K562 (cell line): ENCODE measurements around the gene ZNF782. TPM values are rescaled to one million over a fixed set of nuclear protein-coding genes. Genes with fewer than 3 reads are reported as not detected.

Source experiments
- ATF3 ChIP-seq, 2 experiments: fragments of 450-650 bp in 1 of 2; sonication (generic) in 1 of 2; formaldehyde crosslinking in 1 of 2; IDR thresholded peaks in 1 of 2; conservative IDR thresholded peaks in 1 of 2; 2 replicates each; pipeline versions ENCODE4 v1.6.1 to v1.8.1; 2016 to 2023; ENCODE audit warnings: mild to moderate bottlenecking in 2 of 2, moderate library complexity in 2 of 2, inconsistent platforms in 1 of 2, missing genetic modification reagents in 1 of 2
- DPF2 ChIP-seq: fragments of 450-650 bp; IDR thresholded peaks from 2 replicates; pipeline ENCODE4 v1.6.1; 2016
- HNRNPUL1 ChIP-seq: fragments of 200-400 bp; formaldehyde crosslinking; IDR thresholded peaks from 2 replicates; pipeline ENCODE4 v1.6.1; 2017; ENCODE audit warnings: low read length
- JUND ChIP-seq, 2 experiments: IDR thresholded peaks; 2 replicates in 1 of 2; 3 replicates in 1 of 2; pipeline ENCODE4 v1.6.1; 2011; ENCODE audit warnings: borderline replicate concordance in 2 of 2, low read depth in 2 of 2, low read length in 2 of 2, improper control_type of control experiment in 1 of 2, missing biosample characterization in 1 of 2, missing genetic modification characterization in 1 of 2, missing genetic modification reagents in 1 of 2
- KDM1A ChIP-seq, 2 experiments: fragments of 450-650 bp; IDR thresholded peaks; 2 replicates each; pipeline ENCODE4 v1.6.1; 2016; ENCODE audit warnings: mild to moderate bottlenecking in 2 of 2
- MAX ChIP-seq: sonication (generic); formaldehyde crosslinking; IDR thresholded peaks from 2 replicates; pipeline ENCODE4 v1.9.0; 2022; ENCODE audit warnings: mild to moderate bottlenecking, missing genetic modification reagents
- MTA2 ChIP-seq: fragments of 450-650 bp; IDR thresholded peaks from 2 replicates; pipeline ENCODE4 v1.6.1; 2016; ENCODE audit warnings: low read depth
- NBN ChIP-seq: fragments of 450-650 bp; IDR thresholded peaks from 2 replicates; pipeline ENCODE4 v1.6.1; 2016; ENCODE audit warnings: low read depth, mild to moderate bottlenecking
- NCOA2 ChIP-seq, 2 experiments: fragments of 450-650 bp; IDR thresholded peaks; 2 replicates each; pipeline ENCODE4 v1.6.1; 2018; ENCODE audit warnings: mild to moderate bottlenecking in 2 of 2, moderate library complexity in 1 of 2; ENCODE audit not compliant: partially characterized antibody in 2 of 2
- PHF8 ChIP-seq: fragments of 200-600 bp; sonication (generic); IDR thresholded peaks from 2 replicates; pipeline ENCODE4 v1.6.1; 2012; ENCODE audit warnings: mixed run types, mild to moderate bottlenecking, inconsistent platforms, low read length, moderate library complexity, borderline replicate concordance
- PRDM10 ChIP-seq: fragments of 450-650 bp; IDR thresholded peaks from 2 replicates; pipeline ENCODE4 v1.6.1; 2018; ENCODE audit not compliant: partially characterized antibody
- PTRF ChIP-seq: fragments of 450-650 bp; IDR thresholded peaks from 2 replicates; pipeline ENCODE4 v1.6.1; 2016; ENCODE audit warnings: mild to moderate bottlenecking, missing genetic modification characterization, missing compliant biosample characterization
- RBBP5 ChIP-seq: fragments of 200-600 bp; sonication (generic); IDR thresholded peaks from 2 replicates; pipeline ENCODE4 v1.6.1; 2012; ENCODE audit warnings: borderline replicate concordance, mild to moderate bottlenecking, low read length, control low read depth, inconsistent platforms; ENCODE audit not compliant: insufficient read depth, poor library complexity, severe bottlenecking
- SMAD3 ChIP-seq: fragments of 450-650 bp; formaldehyde crosslinking; conservative IDR thresholded peaks from 2 replicates; pipeline ENCODE4 v1.4.0; 2020; ENCODE audit warnings: mild to moderate bottlenecking
- SMAD4 ChIP-seq: fragments of 250-450 bp; sonication (Bioruptor Pico); conservative IDR thresholded peaks from 2 replicates; pipeline ENCODE4 v1.8.0; 2021; ENCODE audit warnings: inconsistent platforms, mild to moderate bottlenecking, moderate library complexity
- THAP7 ChIP-seq: fragments of 250-450 bp; sonication (Bioruptor Pico); IDR thresholded peaks from 2 replicates; pipeline ENCODE4 v1.5.0; 2021
- ZBTB34 ChIP-seq: fragments of 250-450 bp; sonication (Bioruptor Pico); IDR thresholded peaks from 2 replicates; pipeline ENCODE4 v1.8.0; 2021; ENCODE audit warnings: mild to moderate bottlenecking, moderate library complexity
- ZEB2 ChIP-seq: fragments of 450-650 bp; IDR thresholded peaks from 2 replicates; pipeline ENCODE4 v1.6.1; 2016
- ZNF140 ChIP-seq: fragments of 250-450 bp; sonication (Bioruptor Pico); IDR thresholded peaks from 2 replicates; pipeline ENCODE4 v1.8.0; 2021; ENCODE audit warnings: moderate library complexity, mild to moderate bottlenecking, inconsistent platforms
- ZNF75A ChIP-seq: fragments of 450-650 bp; formaldehyde crosslinking; IDR thresholded peaks from 2 replicates; pipeline ENCODE4 v1.4.0; 2020; ENCODE audit warnings: mild to moderate bottlenecking
- ZNF778 ChIP-seq: fragments of 450-650 bp; formaldehyde crosslinking; IDR thresholded peaks from 2 replicates; pipeline ENCODE4 v1.4.0; 2020; ENCODE audit warnings: mild to moderate bottlenecking, moderate library complexity
- polyA plus RNA-seq, 8 experiments: library from polyadenylated mRNA; depleted of rRNA in 4 of 8; stranded (reverse) in 5 of 8; unstranded in 3 of 8; fragments of >200 nt; fragmentation: Nextera tagmentation in 2 of 8; fragmentation: Illumina TruSeq in 1 of 8; extraction: Ambion mirVana in 2 of 8; extraction: Trizol in 1 of 8; gene quantifications; 2 replicates each; pipeline versions ENCODE4 v1.2.1 to v1.2.3, GENCODE V29; 2011 to 2014; ENCODE audit warnings: inconsistent platforms in 1 of 8, missing spikeins in 1 of 8
- total RNA-seq, 7 experiments: library from RNA; depleted of rRNA in 6 of 7; stranded (reverse); fragments of >200 nt in 6 of 7; fragmentation: Illumina TruSeq in 2 of 7; extraction: Trizol in 2 of 7; gene quantifications; 2 replicates each; pipeline versions ENCODE4 v1.2.1 to v1.2.3, GENCODE V29; 2011 to 2021; ENCODE audit warnings: low replicate concordance in 1 of 7

ZNF782 gene
- total and polyA plus RNA-seq, 9 of the 15 experiments (the other 6 are each of a cell fraction or from before 2014, with no cell fraction given), result 0.38 to 8.8 (median 4.5) TPM

- TF ChIP-seq SMAD3 (CRISPR knock-in tag) (0 out of 2 replicates have a peak, but pooled peaks have one; percentile 10), THAP7 (CRISPR knock-in tag) (no peak), ZNF778 (no peak), RBBP5 (peak; percentile 22), NCOA2 (IDR thresholded peaks at IDR 0.05; ENCODE audit: partially characterized antibody in 2 of 2) (peak in 1 of 2 experiments; percentile 91), DPF2 (peak; percentile 89), SMAD4 (CRISPR knock-in tag) (peak; percentile 90), KDM1A (IDR thresholded peaks at IDR 0.05) (peak; percentile 44; a peak in 1 of 4 replicates), MTA2 (peak; percentile 47; the same call in 1 of the 2 replicates), JUND (IDR thresholded peaks at IDR 0.05; ENCODE audit: borderline replicate concordance, low read depth, low read length) (peak; percentile 87), JUND (tag; IDR thresholded peaks at IDR 0.05; ENCODE audit: borderline replicate concordance, low read depth, low read length) (peak; percentile 64; the same call in 1 of the 3 replicates), ATF3 (IDR thresholded peaks at IDR 0.05) (peak; percentile 65), ATF3 (CRISPR knock-in tag; conservative IDR thresholded peaks at IDR 0.05) (no peak; the same call in 1 of the 2 replicates), ZBTB34 (CRISPR knock-in tag) (no peak), PHF8 (no peak), ZEB2 (0 out of 2 replicates have a peak, but pooled peaks have one; percentile 38), MAX (CRISPR knock-in tag) (no peak), NBN (peak; percentile 24; the same call in 1 of the 2 replicates), HNRNPUL1 (no peak), PTRF (tag) (no peak), ZNF75A (CRISPR knock-in tag) (no peak), ZNF140 (CRISPR knock-in tag) (no peak), PRDM10 (no peak)
Observed at GRCh38 chr9:96858018-96858573, 3.8 kb upstream of the ZNF782 start (continued).
